Coronary artery (tissue), 2 donors: Measurements from ENCODE around the gene LAMC3.

ENCODE experiments used
- DNase-seq: peaks from one replicate; pipeline ENCODE4 v3.0.0-alpha.2; 2017; ENCODE audit warnings: low spot score
- H3K27ac ChIP-seq, 2 donors: fragments of 200-600 bp; sonication (generic); one replicate each; pipeline ENCODE4 v1.5.1; 2016 to 2019
- H3K4me3 ChIP-seq: fragments of 200-600 bp; sonication (generic); 2 replicates; pipeline ENCODE4 v1.5.1; 2016; ENCODE audit warnings: mild to moderate bottlenecking, moderate library complexity
- TF ChIP-seq, protein P1 (sequence below): fragments of 200-600 bp; sonication (generic); IDR thresholded peaks from one replicate; pipeline ENCODE4 v1.5.1; 2019; ENCODE audit warnings: antibody characterized with exemption

LAMC3 gene

DNA sequence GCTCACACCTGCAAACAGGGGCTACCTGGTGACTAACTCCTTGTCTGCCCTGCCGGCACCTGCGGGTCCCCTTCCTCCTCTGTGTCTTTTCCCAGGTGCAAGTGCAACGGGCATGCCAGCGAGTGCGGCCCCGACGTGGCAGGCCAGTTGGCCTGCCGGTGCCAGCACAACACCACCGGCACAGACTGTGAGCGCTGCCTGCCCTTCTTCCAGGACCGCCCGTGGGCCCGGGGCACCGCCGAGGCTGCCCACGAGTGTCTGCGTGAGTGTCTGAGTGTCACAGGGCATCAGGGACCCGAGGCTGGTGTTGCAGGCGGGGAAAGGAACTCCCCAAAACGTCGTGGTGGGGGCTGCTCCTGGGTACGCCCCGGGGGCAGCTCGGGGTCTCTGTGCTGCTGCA lies 27.1 kb downstream of the LAMC3 start:
- DNase-seq, result no peak
- TF ChIP-seq, protein P1, sequence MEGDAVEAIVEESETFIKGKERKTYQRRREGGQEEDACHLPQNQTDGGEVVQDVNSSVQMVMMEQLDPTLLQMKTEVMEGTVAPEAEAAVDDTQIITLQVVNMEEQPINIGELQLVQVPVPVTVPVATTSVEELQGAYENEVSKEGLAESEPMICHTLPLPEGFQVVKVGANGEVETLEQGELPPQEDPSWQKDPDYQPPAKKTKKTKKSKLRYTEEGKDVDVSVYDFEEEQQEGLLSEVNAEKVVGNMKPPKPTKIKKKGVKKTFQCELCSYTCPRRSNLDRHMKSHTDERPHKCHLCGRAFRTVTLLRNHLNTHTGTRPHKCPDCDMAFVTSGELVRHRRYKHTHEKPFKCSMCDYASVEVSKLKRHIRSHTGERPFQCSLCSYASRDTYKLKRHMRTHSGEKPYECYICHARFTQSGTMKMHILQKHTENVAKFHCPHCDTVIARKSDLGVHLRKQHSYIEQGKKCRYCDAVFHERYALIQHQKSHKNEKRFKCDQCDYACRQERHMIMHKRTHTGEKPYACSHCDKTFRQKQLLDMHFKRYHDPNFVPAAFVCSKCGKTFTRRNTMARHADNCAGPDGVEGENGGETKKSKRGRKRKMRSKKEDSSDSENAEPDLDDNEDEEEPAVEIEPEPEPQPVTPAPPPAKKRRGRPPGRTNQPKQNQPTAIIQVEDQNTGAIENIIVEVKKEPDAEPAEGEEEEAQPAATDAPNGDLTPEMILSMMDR, result no peak
- Histone ChIP-seq H3K27ac (no peak overlapping the region), H3K4me3 (no peak overlapping the region)

DNA sequence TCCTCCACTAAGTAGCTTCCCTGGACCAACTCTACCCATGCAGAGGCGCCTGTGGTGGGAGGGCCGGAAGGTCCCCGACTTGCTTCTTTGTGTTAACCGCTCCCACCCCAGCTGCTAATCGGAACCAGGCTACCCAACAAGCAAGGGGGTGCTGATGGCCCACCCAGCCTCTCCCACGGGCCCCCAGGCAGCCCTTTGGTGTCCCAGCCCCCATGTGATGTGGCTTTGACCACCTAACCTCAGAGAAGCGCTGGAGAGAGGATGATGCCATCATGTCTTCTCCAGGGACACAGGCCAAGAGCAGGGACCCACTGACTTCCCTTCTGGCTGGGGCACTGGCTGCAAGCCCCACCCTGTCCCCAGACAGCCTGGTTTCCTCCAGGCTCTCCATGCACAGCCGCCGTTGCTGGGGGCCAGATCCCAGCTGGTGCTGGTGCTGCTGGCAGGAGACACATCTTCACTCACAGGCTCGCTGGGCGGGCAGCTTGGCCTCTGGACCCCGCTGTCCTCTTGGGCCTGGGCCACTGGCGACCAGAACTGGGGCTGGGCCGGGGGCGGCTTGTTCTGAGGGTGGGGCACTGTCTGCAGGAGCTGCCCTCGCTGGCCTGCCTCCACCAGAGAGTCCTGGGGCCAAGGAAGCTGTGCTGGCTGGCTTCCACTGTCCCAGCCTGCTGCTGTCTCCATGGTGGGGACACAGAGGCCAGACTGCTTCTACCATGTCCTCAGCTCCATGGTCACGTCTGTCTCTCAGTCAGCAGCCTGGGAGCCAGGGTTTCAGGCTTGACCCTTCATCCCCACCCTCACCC lies 27.8 kb downstream of the LAMC3 start:
- TF ChIP-seq, protein P1, result no peak
- no peak for DNase-seq
- no peak overlapping the region for H3K4me3 ChIP-seq
- H3K27ac ChIP-seq, result peak overlapping the region; percentile 32 to 70

DNA sequence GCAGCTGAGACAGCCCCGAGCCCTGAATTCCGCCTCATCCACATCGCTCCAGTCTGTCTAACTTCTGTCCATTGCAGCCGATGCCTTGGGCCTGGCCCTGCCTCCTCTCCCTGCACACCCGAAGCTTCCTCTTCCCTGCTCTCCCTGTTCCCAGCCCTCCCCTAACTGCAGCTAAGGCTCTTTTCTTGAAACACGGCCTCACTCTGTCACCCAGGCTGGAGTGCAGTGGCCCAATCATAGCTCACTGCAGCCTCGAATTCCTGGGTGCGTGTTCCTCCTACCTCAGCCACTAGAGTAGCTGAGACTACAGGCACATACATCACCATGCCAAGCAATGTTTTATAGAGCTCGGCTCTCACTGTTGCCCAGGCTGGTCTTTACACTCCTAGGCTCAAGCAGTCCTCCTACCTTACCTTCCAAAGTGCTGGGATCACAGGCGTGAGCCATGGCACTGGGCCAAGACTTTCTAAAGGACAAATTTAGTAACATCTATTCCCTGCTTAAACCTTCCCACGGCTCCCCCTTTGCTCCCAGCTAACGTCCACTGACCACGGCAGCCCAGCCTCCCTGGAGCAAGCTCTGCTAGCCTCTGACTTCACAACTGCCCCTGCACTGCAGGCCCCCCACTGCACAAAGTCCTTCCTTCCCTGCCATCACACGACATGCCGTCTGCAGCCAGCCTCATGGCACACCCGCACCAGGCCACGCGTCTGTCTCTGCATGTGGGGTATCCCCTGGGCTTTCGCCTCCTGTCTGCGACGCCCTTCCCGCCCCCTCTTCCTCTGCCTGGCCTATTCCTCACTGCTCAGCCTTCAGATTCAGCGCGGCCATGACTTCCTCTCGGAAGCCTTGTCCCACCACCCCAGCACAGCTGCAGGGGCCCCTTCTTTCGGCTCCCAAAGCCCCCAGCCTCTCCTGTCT lies 28.6 kb downstream of the LAMC3 start:
- no peak overlapping the region for H3K4me3 ChIP-seq
- DNase-seq, result no peak
- TF ChIP-seq, protein P1, result no peak
- peak overlapping the region; percentile 32 to 70 for H3K27ac ChIP-seq

DNA sequence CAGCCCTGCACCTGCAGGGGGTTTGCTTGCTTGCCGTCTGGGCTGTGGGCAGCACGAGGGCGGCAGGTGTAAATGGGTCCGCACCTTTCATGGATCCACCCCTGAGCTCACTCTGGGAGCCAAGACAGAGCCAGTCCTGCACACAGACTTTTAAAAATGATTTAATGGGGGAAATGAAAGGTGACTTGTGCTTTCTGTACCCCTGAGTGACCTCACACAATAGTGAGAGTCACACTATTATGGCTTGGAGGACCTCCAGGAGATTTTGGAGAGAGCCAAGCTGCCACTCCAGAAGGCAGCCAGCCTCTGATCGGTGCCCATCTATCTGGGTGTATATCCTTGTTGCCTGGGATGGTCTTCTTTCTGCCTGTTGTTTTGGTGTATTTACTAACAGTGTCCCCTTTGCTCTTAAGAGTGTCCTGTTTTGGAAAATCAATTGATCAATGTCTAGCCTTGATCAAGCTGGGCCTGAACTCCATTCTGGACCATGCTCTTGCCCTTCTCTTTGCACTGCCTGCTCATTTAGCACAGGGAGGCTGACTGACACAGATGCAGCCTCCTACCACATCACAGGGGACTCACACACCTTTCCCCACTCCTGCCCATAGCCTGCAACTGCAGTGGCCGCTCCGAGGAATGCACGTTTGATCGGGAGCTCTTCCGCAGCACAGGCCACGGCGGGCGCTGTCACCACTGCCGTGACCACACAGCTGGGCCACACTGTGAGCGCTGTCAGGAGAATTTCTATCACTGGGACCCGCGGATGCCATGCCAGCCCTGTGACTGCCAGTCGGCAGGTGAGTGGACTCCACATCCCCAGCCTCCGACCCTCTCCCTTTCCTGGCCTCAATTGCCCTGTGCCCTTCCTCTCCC lies 29.5 kb downstream of the LAMC3 start:
- DNase-seq, result no peak
- Histone ChIP-seq H3K4me3 (no peak overlapping the region), H3K27ac (no peak overlapping the region)
- TF ChIP-seq, protein P1, result no peak

DNA sequence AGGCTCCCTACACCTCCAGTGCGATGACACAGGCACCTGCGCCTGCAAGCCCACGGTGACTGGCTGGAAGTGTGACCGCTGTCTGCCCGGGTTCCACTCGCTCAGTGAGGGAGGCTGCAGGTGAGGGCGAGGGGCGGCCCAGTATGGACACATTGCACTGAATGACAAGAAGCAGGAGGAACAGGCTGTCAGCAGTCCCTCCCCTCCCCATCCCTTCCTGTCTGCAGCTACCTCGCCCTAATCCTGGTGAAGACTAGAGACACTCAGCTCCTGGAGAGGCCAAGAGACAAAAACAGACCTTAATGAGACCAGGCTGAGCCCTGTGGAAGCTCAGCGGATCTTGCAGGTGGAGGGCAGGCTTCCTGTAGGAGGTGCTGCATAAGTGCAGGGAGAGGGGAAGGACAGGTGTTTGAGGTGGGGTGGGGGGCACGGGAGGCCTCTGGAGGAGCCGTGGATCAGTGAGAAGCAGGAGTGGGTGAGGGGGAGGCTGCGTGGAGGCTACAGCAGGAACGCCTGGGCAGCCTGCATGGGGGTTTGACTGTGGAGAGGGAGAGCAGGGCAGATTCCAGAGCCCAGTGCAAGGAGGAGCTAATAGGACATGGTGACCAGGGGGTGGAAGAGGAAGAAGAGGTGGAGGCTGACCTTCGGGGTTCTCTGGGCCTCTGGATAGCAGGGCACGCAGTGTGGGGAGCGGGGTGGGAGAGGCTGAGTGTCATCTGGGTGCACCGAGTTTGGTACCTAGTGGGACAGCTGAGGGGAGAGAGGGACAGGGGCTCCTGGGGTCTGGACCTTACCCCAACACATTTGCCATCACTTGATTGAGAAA lies 30.4 kb downstream of the LAMC3 start:
- DNase-seq, result no peak
- Histone ChIP-seq H3K4me3 (no peak overlapping the region), H3K27ac (no peak overlapping the region)
- TF ChIP-seq, protein P1, result no peak

DNA sequence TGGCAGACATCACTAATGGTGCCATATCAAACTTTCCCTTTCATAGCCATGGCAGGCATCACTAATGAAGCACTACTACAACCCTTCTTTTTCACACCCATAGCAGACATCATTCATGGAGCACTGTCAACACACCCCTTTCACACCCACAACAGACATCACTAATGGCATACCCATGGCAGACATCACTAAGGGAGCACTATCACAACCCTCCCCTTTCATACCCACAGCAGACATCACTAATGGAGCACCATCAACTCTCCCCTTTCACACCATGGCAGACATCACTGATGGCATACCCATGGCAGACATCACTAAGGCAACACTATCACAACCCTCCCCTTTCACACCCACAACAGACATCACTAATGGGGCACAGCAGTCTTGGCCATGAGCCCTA lies 33.7 kb downstream of the LAMC3 start:
- no peak overlapping the region for H3K27ac ChIP-seq
- H3K4me3 ChIP-seq, result no peak overlapping the region

More for the DNA sequence above, 33.7 kb downstream of the LAMC3 start:
- TF ChIP-seq, protein P1, result no peak
- no peak for DNase-seq
